ENCODE results near the gene GZMB.
"Not testable (repeated sequence)": the region's sequence is repeated elsewhere in the genome, so short reads cannot be mapped to it uniquely, and the experiment has no call there.

The GZMB gene

DNA sequence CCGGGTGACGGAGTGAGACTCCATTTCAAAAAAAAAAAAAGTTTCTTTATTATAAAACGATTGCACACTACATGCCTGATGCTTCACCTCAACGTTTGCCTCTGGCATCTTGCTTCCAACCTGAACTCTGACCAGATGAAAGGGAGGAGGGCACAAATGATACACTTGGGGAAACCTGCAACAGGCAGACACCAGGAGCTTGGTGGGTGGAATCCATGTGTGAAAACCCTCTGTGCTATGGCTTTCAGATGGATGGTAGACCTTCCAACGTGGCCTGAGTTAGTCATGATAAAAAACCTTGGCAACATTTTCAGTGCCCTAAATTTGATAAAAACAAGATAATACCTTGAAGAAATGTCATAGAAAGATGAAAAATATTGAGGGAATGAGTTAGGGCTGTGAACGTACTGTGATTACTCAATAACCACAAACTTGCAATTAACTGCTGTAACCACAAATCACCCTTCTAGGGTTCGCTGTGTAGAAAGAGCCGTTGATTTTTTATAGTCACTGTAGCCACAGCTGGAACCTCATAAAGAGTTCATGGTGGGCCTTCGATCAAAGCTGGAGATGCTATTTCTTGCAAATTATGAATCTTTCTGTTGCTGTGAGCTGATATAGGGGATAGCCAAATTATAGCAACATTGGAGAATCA, 26.1 kb upstream of the GZMB start:
- peak overlapping the region in 1 of 2 donors; percentile 93 for H3K27ac Mint-ChIP-seq
- ATAC-seq: peak; percentile 85
- DNase-seq: no peak
- H3K9me3 Mint-ChIP-seq: no peaks in the 10 kb centered on the region
- peaks cover 67% of the 10 kb centered on the region for H3K4me1 Mint-ChIP-seq
- peaks cover 8% of the 10 kb centered on the region for H3K27me3 Mint-ChIP-seq
- peak overlapping the region; percentile 65 to 66 for H3K4me3 Mint-ChIP-seq

DNA sequence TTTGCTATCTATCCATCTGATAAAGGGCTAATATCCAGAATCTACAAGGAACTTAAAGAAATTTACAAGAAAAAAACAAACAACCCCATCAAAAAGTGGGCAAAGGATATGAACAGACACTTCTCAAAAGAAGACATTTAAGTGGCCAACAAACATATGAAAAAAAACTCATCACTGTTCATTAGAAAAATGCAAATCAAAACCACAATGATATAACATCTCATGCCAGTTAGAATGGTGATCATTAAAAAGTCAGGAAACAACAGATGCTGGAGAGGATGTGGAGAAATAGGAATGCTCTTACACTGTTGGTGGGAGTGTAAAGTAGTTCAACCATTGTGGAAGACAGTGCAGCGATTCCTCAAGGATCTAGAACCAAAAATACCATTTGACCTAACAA, 14.4 kb upstream of the GZMB start:
- ATAC-seq: not testable (repeated sequence)

DNA sequence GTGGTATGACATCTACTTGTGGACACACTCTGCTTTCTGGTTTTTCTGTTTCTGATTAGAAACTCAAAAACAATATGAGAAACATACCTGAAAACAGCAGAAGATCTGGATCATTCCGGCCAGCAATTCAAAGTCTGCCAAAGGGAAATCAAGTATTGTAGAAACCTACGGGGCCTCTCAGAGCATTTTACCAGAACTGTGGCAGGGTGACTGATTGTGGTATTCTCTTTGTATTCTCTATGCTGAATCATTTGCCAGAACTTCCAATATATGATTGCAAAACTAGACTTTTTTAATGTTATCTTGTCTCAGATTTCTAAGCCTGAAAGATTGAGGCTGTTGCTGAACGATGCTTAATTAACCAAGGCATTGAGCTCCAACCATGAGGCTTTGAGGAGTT, 5.9 kb upstream of the GZMB start:
- H3K9me3 Mint-ChIP-seq: peaks cover 6 to 8% of the 10 kb centered on the region in 2 donors
- ATAC-seq (peak; percentile 67), DNase-seq (no peak)
- H3K27ac Mint-ChIP-seq: no peak overlapping the region
- H3K27me3 Mint-ChIP-seq: no peaks in the 10 kb centered on the region
- no peak overlapping the region for H3K4me3 Mint-ChIP-seq
- H3K4me1 Mint-ChIP-seq: peaks cover 42% of the 10 kb centered on the region

More for the DNA sequence above, 14.4 kb upstream of the GZMB start:
- H3K27ac Mint-ChIP-seq, DNase-seq, H3K4me1 Mint-ChIP-seq, H3K4me3 Mint-ChIP-seq: not testable (repeated sequence)
- Mint-ChIP-seq H3K27me3 (peaks cover 14% of the 10 kb centered on the region), H3K9me3 (peaks cover 11 to 31% of the 10 kb centered on the region in 2 donors)

DNA sequence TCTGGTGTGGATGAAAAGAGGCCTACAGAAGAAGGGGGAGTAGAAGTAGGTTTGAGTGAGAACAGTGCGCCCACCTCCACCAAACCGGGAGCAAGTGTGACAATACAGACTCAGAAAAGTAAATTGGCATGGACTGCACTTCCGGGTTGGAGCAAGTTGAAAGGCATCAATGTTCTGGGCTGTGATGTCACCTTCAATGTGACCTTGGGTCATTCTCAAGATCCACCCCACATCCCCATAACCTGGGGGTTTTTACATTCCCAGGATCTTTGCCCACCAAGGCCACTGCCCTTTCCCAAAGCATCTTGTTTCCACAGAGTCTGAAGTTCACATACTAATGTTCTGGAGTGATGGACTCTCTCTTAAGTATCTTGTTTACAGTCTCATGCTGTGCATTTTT, 5.3 kb upstream of the GZMB start:
- H3K4me1 Mint-ChIP-seq: peaks cover 48% of the 10 kb centered on the region
- DNase-seq (no peak), ATAC-seq (no peak)
- no peak overlapping the region for H3K4me3 Mint-ChIP-seq
- H3K27me3 Mint-ChIP-seq: no peaks in the 10 kb centered on the region
- peaks cover 6 to 8% of the 10 kb centered on the region in 2 donors for H3K9me3 Mint-ChIP-seq
- no peak overlapping the region for H3K27ac Mint-ChIP-seq

DNA sequence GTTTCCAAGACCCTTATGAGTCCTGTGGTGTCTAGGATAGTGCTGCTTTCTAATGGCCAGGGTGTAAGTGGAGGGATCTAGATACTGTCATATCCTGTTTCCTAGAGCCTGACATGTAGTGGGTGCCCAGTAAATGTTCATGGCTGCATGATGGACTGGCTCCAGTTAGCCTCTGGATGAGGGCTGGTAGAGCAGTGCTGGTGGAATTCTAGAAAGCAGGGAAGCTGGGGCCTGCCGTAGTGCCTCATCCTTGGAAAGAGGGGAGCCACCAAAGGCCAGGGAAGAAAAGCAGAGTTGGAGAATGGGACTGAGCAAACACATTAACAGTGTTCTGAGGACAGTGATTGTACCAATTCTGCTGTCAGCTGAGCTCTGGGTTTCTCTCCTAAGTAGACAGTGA, 637 bp downstream of the GZMB start:
- DNase-seq (no peak), ATAC-seq (no peak)
- peak overlapping the region; percentile 85 to 90 for H3K4me3 Mint-ChIP-seq
- no peaks in the 10 kb centered on the region for H3K27me3 Mint-ChIP-seq
- H3K27ac Mint-ChIP-seq: peak overlapping the region; percentile 95
- peaks cover 68% of the 10 kb centered on the region for H3K4me1 Mint-ChIP-seq
- H3K9me3 Mint-ChIP-seq: peaks cover 3 to 5% of the 10 kb centered on the region in 2 donors

DNA sequence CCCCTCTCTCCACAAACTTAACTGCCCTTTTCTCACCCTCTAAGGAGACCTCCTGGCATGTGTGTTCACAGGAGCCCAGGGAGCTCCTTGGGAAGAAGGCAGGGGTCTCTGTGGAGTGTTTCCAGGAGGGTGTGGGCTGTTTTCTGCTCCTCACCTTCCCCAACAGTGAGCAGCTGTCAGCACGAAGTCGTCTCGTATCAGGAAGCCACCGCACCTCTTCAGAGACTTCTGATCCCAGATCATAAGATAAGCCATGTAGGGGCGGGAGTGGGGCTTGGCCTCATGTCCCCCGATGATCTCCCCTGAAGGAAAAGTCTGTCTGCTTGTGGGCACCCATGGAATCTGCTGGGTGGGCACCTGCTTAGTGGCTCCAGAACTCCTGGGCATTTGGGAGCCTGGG, 1.2 kb downstream of the GZMB start:
- H3K4me3 Mint-ChIP-seq: peak overlapping the region; percentile 85 to 90
- no peaks in the 10 kb centered on the region for H3K27me3 Mint-ChIP-seq
- H3K4me1 Mint-ChIP-seq: peaks cover 67% of the 10 kb centered on the region

DNA sequence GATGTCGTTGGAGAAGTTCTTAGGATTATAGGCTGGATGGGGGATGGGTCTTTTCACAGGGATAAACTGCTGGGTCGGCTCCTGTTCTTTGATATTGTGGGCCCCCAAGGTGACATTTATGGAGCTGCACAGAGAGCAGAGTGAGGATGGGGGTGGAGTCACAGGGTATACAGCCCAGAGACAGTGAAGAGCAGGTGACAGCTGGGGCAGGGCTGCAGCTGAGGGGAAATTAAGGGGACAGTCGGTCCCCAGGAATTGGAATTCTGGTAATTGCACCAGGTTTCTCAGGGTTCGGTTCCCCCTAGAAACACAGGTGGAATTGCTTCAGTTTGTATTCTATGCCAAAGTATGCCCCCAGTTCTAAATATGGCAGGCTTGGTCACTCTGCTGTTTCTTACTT, 1.7 kb downstream of the GZMB start:
- Mint-ChIP-seq H3K27ac (peak overlapping the region; percentile 27 to 95), H3K4me1 (peaks cover 67% of the 10 kb centered on the region), H3K27me3 (no peaks in the 10 kb centered on the region), H3K9me3 (no peaks in the 10 kb centered on the region), H3K4me3 (peak overlapping the region; percentile 85 to 90)
- ATAC-seq (no peak), DNase-seq (no peak)

More for the DNA sequence above, 1.2 kb downstream of the GZMB start:
- H3K27ac Mint-ChIP-seq: peak overlapping the region; percentile 22 to 95
- no peaks in the 10 kb centered on the region for H3K9me3 Mint-ChIP-seq
- ATAC-seq: no peak
- no peak for DNase-seq

DNA sequence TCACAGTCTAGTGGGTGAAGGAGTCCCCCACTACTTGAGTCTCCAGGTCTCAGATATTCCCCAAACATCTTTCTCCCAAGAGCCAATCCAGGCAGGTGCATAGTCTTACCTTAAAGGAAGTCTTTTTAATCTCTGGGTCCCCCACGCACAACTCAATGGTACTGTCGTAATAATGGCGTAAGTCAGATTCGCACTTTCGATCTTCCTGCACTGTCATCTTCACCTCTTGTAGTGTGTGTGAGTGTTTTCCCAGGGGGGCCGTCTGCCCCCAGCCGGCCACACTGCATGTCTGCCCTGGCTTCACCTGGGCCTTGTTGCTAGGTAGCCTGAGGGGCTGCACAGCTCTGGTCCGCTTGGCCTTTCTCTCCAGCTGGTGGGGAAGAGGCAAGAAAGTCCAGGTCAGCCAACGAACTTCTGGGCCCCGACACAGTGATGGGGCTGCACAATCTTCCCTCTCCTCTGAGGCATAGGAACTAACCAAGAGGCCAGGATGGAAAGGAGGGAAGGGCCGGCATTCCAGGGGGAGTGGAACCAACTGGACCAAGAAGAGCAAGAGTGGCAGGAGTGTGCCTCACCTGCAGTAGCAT, 2.1 kb downstream of the GZMB start:
- H3K27me3 Mint-ChIP-seq: no peaks in the 10 kb centered on the region
- peaks cover 67% of the 10 kb centered on the region for H3K4me1 Mint-ChIP-seq
- no peak for DNase-seq
- H3K9me3 Mint-ChIP-seq: no peaks in the 10 kb centered on the region
- H3K27ac Mint-ChIP-seq: peak overlapping the region; percentile 72 to 95
- peak overlapping the region; percentile 85 to 90 for H3K4me3 Mint-ChIP-seq
- ATAC-seq: no peak

DNA sequence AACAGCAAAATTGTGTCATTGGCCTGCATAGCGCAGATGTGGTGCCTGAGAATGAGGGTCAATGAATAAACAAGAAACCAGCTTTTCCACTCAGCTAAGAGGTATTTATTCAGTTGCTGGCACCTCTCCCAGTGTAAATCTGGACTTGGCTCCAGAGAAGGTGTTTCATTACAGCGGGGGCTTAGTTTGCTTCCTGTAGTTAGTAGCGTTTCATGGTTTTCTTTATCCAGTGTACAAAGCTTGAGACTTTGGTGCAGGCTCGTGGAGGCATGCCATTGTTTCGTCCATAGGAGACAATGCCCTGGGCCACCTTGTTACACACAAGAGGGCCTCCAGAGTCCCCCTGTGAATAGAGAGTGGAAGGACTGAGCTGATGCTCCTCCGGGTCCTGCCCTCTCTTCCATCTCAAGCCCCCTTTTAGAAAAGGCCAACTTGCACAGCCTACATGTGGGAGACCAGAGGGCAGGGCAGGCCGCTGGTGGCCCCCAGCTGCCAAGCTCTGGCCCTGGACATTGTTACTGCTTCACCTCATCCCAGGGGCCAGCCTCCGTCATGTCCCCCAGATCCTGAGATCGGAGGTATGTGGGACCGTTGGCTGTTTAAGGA, 3.0 kb downstream of the GZMB start:
- peak overlapping the region; percentile 85 to 90 for H3K4me3 Mint-ChIP-seq

DNA sequence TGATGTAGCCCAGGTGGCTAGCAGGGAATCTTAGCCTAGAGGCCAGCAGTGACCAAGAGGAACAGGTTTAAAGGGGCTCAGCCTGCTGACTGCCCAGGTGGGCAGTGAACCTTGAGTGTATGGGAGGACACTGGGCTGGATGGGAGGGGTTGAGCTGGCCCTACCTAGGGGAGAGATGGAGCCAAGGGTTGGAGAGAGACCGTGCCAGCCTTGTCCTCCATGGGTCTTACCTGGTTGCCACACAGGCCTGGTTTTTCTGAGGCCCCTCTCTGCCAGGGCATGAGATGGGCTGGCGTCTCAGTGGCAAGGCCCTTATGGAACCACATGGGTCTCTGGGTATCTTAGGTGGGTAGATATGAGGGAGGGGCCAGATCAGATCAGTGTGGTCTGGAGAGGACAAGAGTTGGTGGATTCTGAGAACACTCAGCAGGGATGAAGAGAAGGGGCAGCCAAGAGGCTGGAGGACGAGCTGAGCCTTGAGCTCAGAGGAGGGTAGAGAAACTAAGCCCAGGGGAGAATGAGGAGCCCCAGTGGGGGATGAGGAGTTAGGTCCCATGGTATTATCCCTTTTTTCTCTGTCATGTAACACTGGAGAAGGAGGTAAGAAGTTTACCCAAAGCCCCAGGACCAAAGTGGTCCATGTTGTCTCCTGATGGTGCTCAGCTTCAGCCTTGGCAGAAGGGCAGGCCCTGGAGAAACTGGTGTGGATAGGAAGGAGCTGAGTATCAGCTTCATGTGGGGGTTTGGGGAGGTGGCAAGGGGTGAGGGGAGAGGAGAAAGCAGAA, 3.7 kb downstream of the GZMB start:
- peak in 1 of 2 donors; percentile 42 for DNase-seq
- Mint-ChIP-seq H3K9me3 (no peaks in the 10 kb centered on the region), H3K4me3 (peak overlapping the region; percentile 85 to 90), H3K4me1 (peaks cover 60% of the 10 kb centered on the region), H3K27me3 (no peaks in the 10 kb centered on the region), H3K27ac (peak overlapping the region; percentile 6 to 74)
- ATAC-seq: peak; percentile 31

More for the DNA sequence above, 3.0 kb downstream of the GZMB start:
- ATAC-seq: no peak
- peak overlapping the region in 1 of 2 donors; percentile 74 for H3K27ac Mint-ChIP-seq
- H3K27me3 Mint-ChIP-seq: no peaks in the 10 kb centered on the region
- peaks cover 60% of the 10 kb centered on the region for H3K4me1 Mint-ChIP-seq
- H3K9me3 Mint-ChIP-seq: no peaks in the 10 kb centered on the region
- DNase-seq: no peak

DNA sequence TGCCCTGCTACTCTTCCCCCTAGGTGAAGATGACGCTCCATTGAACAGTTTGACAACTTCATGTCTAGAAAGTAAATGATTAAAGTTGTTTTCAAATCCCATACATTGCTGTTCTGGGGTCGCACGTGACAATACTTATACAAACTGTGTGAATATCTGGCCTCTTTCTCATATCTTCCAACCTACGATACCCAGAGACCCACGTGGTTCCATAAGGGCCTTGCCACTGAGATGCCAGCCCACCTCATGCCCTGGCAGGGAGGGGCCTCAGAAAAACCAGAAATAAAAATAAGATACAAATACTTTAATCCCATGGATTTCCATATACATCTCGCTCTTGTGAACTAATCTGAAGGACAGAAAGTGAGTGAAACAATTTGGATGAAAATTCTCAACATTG, 4.5 kb downstream of the GZMB start:
- DNase-seq: no peak
- Mint-ChIP-seq H3K4me3 (peak overlapping the region; percentile 85 to 90), H3K4me1 (peaks cover 55% of the 10 kb centered on the region), H3K9me3 (no peaks in the 10 kb centered on the region), H3K27me3 (no peaks in the 10 kb centered on the region), H3K27ac (no peak overlapping the region)
- ATAC-seq: no peak

DNA sequence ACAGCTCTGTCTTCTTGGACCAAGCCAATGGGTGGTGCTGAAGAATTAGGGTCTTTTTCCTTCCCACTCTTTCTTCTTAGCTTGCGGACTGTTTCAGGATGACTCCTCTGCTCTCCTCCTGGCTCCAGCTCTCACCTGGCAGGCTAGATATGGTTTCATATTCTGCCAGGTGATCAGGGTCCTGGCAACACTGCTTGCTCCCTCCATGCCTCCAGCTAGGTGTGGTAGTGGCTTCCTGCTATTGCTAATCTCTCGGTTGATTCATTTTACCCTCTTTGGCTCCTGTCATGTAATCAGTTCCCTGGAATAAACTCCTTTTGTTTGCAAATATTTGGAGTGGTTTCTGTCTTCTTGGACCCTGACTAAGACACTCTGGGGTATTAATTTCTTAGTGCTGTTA, 20.2 kb downstream of the GZMB start:
- ATAC-seq: no peak
- Mint-ChIP-seq H3K27me3 (no peaks in the 10 kb centered on the region), H3K4me3 (no peak overlapping the region), H3K4me1 (peaks cover 46% of the 10 kb centered on the region), H3K27ac (peak overlapping the region in 1 of 2 donors; percentile 5), H3K9me3 (peaks cover 0 to 11% of the 10 kb centered on the region in 2 donors)
- no peak for DNase-seq

DNA sequence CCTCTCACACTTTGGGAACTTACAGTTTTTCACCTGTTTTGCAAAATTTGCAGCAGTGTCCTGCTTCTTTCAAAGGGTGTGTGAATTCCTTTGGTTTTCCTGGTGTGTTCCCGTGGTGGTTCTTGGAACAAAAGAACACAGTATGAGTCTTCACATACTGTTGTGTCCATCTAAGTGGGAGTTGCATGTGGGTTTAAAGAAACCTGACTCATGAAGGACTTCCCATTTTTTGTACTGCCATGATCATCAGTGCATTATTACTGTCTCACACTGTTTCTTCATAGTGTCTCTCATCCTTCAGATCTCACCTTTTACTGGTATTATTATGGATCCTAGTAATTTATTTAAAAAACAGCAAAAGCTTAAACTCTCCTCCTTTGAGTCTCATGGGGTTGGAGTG, 20.7 kb downstream of the GZMB start:
- no peak overlapping the region for H3K4me3 Mint-ChIP-seq
- DNase-seq (no peak), ATAC-seq (no peak)
- H3K4me1 Mint-ChIP-seq: peaks cover 52% of the 10 kb centered on the region
- peak overlapping the region in 1 of 2 donors; percentile 5 for H3K27ac Mint-ChIP-seq
- peaks cover 0 to 9% of the 10 kb centered on the region in 2 donors for H3K9me3 Mint-ChIP-seq
- H3K27me3 Mint-ChIP-seq: no peaks in the 10 kb centered on the region

DNA sequence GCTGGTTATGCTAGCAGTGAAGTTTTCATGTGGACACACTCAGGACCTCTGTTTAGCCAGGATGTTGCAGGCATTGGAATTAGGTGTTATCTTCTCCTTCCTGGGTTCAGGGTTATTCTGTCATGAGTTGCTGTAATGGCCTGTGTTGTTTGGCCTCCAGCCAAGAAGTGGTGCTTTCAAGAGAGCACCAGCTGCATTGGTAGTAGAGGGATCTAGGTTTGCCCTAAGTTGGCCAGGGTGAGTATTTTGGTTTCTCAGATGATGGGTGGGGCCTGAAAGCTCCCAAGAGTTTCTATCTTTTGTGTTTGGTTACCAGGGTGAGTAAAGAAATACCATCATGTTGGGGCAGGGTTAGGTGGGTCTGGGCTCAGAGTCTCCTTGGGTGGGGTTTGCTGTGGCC, 21.8 kb downstream of the GZMB start:
- no peak for ATAC-seq
- Mint-ChIP-seq H3K9me3 (peaks cover 0 to 9% of the 10 kb centered on the region in 2 donors), H3K4me1 (peaks cover 62% of the 10 kb centered on the region), H3K27me3 (no peaks in the 10 kb centered on the region), H3K4me3 (peak overlapping the region in 1 of 2 donors; percentile 6), H3K27ac (peak overlapping the region in 1 of 2 donors; percentile 74)
- DNase-seq: no peak

DNA sequence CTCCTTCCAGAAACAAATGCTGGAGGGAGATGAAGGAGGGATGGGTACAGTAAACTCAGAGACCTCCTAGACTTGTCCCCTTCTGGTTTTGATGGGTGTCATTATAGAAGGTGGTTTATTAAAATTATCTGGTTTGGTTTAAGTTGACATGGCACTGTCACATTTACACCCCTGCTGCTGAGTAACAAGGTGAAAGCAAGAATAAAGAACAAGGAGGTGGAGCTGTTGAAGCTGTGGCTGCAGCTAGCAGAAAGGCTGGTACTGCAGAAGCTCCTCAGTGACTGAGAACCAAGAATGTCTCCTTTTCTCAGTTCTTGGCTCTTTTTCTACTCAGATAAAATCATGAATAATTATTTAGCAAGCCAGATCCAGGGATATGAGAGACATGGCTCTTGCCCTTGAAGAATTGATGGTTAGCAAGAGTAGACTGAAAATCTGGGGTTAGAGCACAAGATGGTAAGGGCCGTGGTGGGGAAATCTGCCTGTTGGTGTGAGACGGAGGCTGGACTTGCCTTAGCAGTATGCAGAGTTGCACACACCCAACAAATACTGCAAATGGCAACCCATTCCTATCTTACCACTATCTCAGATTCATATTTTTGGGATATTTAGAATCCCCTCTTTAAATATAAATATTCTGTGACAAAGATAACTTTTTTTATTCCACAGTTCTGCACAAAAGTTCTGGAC, 24.2 kb downstream of the GZMB start, which contains the start of gene GZMH:
TSS of gene GZMH (minus strand) at position 31 of the 690 bp plus-strand sequence. CDS start 72 bp downstream, outside the sequence.
- H3K4me3 Mint-ChIP-seq: peak within 1 kb of the TSS; percentile 84 to 92
- peaks cover 0 to 9% of the 10 kb centered on the region in 2 donors for H3K9me3 Mint-ChIP-seq
- peaks cover 82% of the 10 kb centered on the region for H3K4me1 Mint-ChIP-seq
- peak; percentile 83 for ATAC-seq
- peak within 1 kb of the TSS; percentile 79 to 95 for H3K27ac Mint-ChIP-seq
- no peaks in the 10 kb centered on the region for H3K27me3 Mint-ChIP-seq
- peak in 1 of 2 donors; percentile 47 for DNase-seq

Data from stimulated activated naive CD8-positive, alpha-beta T cell treated with anti-CD3 and anti-CD28 coated beads, Interleukin-15, amount 100 ng/mL, for 72 hours (primary cell).